Neural cell (in vitro differentiated cells): ENCODE data around the gene TESMIN. TPM values are rescaled to one million over a fixed set of nuclear protein-coding genes. Genes with fewer than 3 reads are reported as not detected.

Source experiments
- H2AFZ ChIP-seq: fragments of 200-600, 300-800 bp; sonication (generic), shearing (Covaris generic); 2 replicates; pipeline ENCODE4 v1.6.0; 2014; ENCODE audit warnings: low read depth, mild to moderate bottlenecking, antibody characterized with exemption, low read length, moderate library complexity
- H3F3A ChIP-seq: fragments of 200-600 bp; shearing (Covaris generic); 2 replicates; pipeline ENCODE4 v1.6.1; 2016; ENCODE audit warnings: mild to moderate bottlenecking, moderate library complexity, mixed read lengths, antibody characterized with exemption, low read length; ENCODE audit not compliant: insufficient read depth, poor library complexity, severe bottlenecking
- H3K27ac ChIP-seq: fragments of 200-600, 300-800 bp; sonication (generic), shearing (Covaris generic); 2 replicates; pipeline ENCODE4 v1.5.1; 2014; ENCODE audit warnings: mild to moderate bottlenecking, low read length, moderate library complexity
- H3K27me3 ChIP-seq: fragments of 300-800, 200-600 bp; sonication (generic), shearing (Covaris generic); 2 replicates; pipeline ENCODE4 v1.6.0; 2014; ENCODE audit warnings: mild to moderate bottlenecking, low read depth, low read length, moderate library complexity; ENCODE audit not compliant: insufficient read depth
- H3K36me3 ChIP-seq: fragments of 300-800, 200-600 bp; sonication (generic), shearing (Covaris generic); 2 replicates; pipeline ENCODE4 v1.5.1; 2014; ENCODE audit warnings: mild to moderate bottlenecking, antibody characterized with exemption, low read length, moderate library complexity; ENCODE audit not compliant: insufficient read depth
- H3K4me2 ChIP-seq: fragments of 300-800, 200-600 bp; sonication (generic), shearing (Covaris generic); 2 replicates; pipeline ENCODE4 v1.6.0; 2014; ENCODE audit warnings: mild to moderate bottlenecking, low read length
- H3K4me3 ChIP-seq: fragments of 300-800, 200-600 bp; sonication (generic), shearing (Covaris generic); 2 replicates; pipeline ENCODE4 v1.5.1; 2014; ENCODE audit warnings: mild to moderate bottlenecking, low read length, moderate library complexity
- H3K79me2 ChIP-seq: fragments of 200-600 bp; shearing (Covaris generic); replicated peaks from 2 replicates; pipeline ENCODE4 v1.6.0; 2014; ENCODE audit warnings: mild to moderate bottlenecking, low read length, moderate library complexity; ENCODE audit not compliant: insufficient read depth
- H3K9ac ChIP-seq: fragments of 300-800, 200-600 bp; sonication (generic), shearing (Covaris generic); 2 replicates; pipeline ENCODE4 v1.6.1; 2016; ENCODE audit warnings: mild to moderate bottlenecking, low read length, mixed read lengths
- H3K9me2 ChIP-seq: fragments of 200-600 bp; shearing (Covaris generic); 2 replicates; pipeline ENCODE4 v1.6.1; 2016; ENCODE audit warnings: mild to moderate bottlenecking, low read length, mixed read lengths; ENCODE audit not compliant: insufficient read depth
- H3K9me3 ChIP-seq: fragments of 200-600, 300-800 bp; sonication (generic), shearing (Covaris generic); 2 replicates; pipeline ENCODE4 v1.6.1; 2016; ENCODE audit warnings: mild to moderate bottlenecking, mixed run types, low read length, moderate library complexity, mixed read lengths
- H4K20me1 ChIP-seq: fragments of 200-600 bp; shearing (Covaris generic); 2 replicates; pipeline ENCODE4 v1.6.1; 2016; ENCODE audit warnings: mild to moderate bottlenecking, mixed run types; ENCODE audit not compliant: insufficient read depth
- EP300 ChIP-seq: fragments of 450-650 bp; conservative IDR thresholded peaks from 2 replicates; pipeline ENCODE4 v1.6.1; 2014; ENCODE audit warnings: antibody characterized with exemption, mild to moderate bottlenecking, moderate library complexity; ENCODE audit not compliant: poor library complexity, severe bottlenecking
- EZH2 ChIP-seq: fragments of 200-600, 300-800 bp; shearing (Covaris generic), sonication (generic); IDR thresholded peaks from 2 replicates; pipeline ENCODE4 v1.6.1; 2014; ENCODE audit warnings: antibody characterized with exemption, low read length, borderline replicate concordance, mild to moderate bottlenecking; ENCODE audit not compliant: insufficient read depth, poor library complexity, severe bottlenecking
- MXI1 ChIP-seq: fragments of 450-650 bp; conservative IDR thresholded peaks from 2 replicates; pipeline ENCODE4 v1.6.1; 2014; ENCODE audit warnings: antibody characterized with exemption, mild to moderate bottlenecking; ENCODE audit not compliant: poor library complexity, severe bottlenecking
- POLR2AphosphoS5 ChIP-seq: IDR thresholded peaks from 2 replicates; pipeline ENCODE4 v1.6.1; 2012
- RAD21 ChIP-seq: fragments of 450-650 bp; conservative IDR thresholded peaks from 2 replicates; pipeline ENCODE4 v1.6.1; 2014; ENCODE audit warnings: antibody characterized with exemption, mild to moderate bottlenecking, moderate library complexity
- SMC3 ChIP-seq: fragments of 450-650 bp; conservative IDR thresholded peaks from 2 replicates; pipeline ENCODE4 v1.6.1; 2014; ENCODE audit warnings: antibody characterized with exemption, mild to moderate bottlenecking, moderate library complexity; ENCODE audit not compliant: poor library complexity
- TAF1 ChIP-seq: IDR thresholded peaks from 2 replicates; pipeline ENCODE4 v1.6.1; 2012; ENCODE audit warnings: low read depth
- polyA plus RNA-seq: library from polyadenylated mRNA; depleted of rRNA; stranded (reverse); fragments of >200 nt; gene quantifications from 2 replicates; pipeline ENCODE4 v1.2.3, GENCODE V29; 2014
- TF ChIP-seq, protein P1 (sequence below): IDR thresholded peaks from 2 replicates; pipeline ENCODE4 v1.6.1; 2012; ENCODE audit warnings: borderline replicate concordance
- TF ChIP-seq, protein P2 (sequence below): fragments of 450-650 bp; IDR thresholded peaks from 2 replicates; pipeline ENCODE4 v1.5.1; 2014; ENCODE audit warnings: antibody characterized with exemption, mild to moderate bottlenecking, moderate library complexity; ENCODE audit not compliant: poor library complexity, severe bottlenecking

Gene TESMIN
- polyA plus RNA-seq, 1 donor from 2014 or later: not detected

DNA sequence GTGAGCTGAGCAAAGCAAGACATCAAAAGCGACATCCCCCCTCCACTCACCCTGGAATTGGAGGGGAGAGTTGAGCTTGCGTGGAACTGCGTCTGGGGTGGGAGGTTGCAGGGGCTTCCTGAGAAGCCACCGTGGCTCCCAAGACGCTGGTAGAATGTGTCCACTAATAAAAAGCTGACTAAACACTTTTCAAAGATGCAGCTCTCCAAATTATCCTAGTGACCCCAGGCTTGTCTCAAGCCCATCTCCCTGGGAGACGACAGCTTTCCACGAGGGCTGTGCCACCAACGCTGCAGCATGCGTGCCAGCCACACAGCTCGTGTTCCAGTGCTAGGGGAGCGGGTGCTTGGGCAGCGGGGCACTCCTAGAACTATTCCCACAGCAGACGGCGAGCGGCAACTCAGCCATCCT, 73.3 kb downstream of the TESMIN start:
- Histone ChIP-seq H3K4me3 (no peak overlapping the region), H3K79me2 (no peaks in the 10 kb centered on the region), H3K9ac (no peak overlapping the region), H3K27me3 (peaks cover 10% of the 10 kb centered on the region), H4K20me1 (no peaks in the 10 kb centered on the region), H3K36me3 (no peaks in the 10 kb centered on the region), H3K4me2 (no peak overlapping the region), H3K27ac (no peak overlapping the region), H3F3A (no peaks in the 10 kb centered on the region), H3K9me3 (no peaks in the 10 kb centered on the region), H3K9me2 (no peaks in the 10 kb centered on the region), H2AFZ (no peak overlapping the region)
- TF ChIP-seq, protein P1, sequence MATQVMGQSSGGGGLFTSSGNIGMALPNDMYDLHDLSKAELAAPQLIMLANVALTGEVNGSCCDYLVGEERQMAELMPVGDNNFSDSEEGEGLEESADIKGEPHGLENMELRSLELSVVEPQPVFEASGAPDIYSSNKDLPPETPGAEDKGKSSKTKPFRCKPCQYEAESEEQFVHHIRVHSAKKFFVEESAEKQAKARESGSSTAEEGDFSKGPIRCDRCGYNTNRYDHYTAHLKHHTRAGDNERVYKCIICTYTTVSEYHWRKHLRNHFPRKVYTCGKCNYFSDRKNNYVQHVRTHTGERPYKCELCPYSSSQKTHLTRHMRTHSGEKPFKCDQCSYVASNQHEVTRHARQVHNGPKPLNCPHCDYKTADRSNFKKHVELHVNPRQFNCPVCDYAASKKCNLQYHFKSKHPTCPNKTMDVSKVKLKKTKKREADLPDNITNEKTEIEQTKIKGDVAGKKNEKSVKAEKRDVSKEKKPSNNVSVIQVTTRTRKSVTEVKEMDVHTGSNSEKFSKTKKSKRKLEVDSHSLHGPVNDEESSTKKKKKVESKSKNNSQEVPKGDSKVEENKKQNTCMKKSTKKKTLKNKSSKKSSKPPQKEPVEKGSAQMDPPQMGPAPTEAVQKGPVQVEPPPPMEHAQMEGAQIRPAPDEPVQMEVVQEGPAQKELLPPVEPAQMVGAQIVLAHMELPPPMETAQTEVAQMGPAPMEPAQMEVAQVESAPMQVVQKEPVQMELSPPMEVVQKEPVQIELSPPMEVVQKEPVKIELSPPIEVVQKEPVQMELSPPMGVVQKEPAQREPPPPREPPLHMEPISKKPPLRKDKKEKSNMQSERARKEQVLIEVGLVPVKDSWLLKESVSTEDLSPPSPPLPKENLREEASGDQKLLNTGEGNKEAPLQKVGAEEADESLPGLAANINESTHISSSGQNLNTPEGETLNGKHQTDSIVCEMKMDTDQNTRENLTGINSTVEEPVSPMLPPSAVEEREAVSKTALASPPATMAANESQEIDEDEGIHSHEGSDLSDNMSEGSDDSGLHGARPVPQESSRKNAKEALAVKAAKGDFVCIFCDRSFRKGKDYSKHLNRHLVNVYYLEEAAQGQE: no peak
- TF ChIP-seq POLR2AphosphoS5 (no peak), MXI1 (no peak)

DNA sequence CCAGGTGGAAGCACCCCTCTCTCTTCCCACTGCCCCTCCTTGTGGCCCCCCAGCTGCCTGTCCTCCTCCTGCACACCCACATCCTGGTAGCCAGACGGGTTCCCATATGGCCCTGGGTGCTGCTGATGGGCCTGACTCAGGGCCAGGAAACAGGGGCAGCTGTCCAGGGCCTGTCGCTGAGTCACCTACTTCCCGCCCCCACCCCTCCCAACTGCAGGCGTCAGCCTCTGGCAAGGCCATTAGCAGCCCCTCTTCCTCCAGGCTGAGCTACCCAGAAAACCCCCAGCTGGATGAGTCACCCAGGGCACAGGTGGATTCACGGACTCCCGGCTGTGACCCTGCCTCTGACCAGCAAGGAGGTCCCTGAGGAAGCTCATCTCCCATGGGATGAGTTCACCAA, 73.9 kb downstream of the TESMIN start:
- Histone ChIP-seq H3K79me2 (no peaks in the 10 kb centered on the region), H2AFZ (no peak overlapping the region), H3K27me3 (peaks cover 4% of the 10 kb centered on the region), H3K9me3 (no peaks in the 10 kb centered on the region), H4K20me1 (no peaks in the 10 kb centered on the region), H3K9ac (no peak overlapping the region), H3K4me3 (no peak overlapping the region), H3K4me2 (no peak overlapping the region), H3K27ac (no peak overlapping the region), H3K36me3 (no peaks in the 10 kb centered on the region), H3K9me2 (no peaks in the 10 kb centered on the region), H3F3A (no peaks in the 10 kb centered on the region)
- TF ChIP-seq, protein P1: no peak
- TF ChIP-seq RAD21: no peak
- TF ChIP-seq MXI1: no peak
- no peak for TF ChIP-seq EZH2
- TF ChIP-seq, protein P2, sequence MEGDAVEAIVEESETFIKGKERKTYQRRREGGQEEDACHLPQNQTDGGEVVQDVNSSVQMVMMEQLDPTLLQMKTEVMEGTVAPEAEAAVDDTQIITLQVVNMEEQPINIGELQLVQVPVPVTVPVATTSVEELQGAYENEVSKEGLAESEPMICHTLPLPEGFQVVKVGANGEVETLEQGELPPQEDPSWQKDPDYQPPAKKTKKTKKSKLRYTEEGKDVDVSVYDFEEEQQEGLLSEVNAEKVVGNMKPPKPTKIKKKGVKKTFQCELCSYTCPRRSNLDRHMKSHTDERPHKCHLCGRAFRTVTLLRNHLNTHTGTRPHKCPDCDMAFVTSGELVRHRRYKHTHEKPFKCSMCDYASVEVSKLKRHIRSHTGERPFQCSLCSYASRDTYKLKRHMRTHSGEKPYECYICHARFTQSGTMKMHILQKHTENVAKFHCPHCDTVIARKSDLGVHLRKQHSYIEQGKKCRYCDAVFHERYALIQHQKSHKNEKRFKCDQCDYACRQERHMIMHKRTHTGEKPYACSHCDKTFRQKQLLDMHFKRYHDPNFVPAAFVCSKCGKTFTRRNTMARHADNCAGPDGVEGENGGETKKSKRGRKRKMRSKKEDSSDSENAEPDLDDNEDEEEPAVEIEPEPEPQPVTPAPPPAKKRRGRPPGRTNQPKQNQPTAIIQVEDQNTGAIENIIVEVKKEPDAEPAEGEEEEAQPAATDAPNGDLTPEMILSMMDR: no peak
- no peak for TF ChIP-seq TAF1
- no peak for TF ChIP-seq EP300
- no peak for TF ChIP-seq POLR2AphosphoS5
- no peak for TF ChIP-seq SMC3
